HCT116 (cell line): ENCODE data around the gene LRRC73. TPM values are rescaled to one million over a fixed set of nuclear protein-coding genes. Genes with fewer than 3 reads are reported as not detected.

Source experiments
- ATAC-seq: fragments of 200-7000 bp; cut with Tn5 transposase; 2 replicates; pipeline ENCODE4 v1.9.1; 2020; ENCODE audit warnings: mild to moderate bottlenecking, moderate library complexity
- BruUV-seq: library from RNA; stranded (reverse); fragments of 400-500 nt; replicated peaks from 2 replicates; lab custom pipeline; 2021; lab: Mats Ljungman, UMichigan
- CTCF ChIA-PET: fragments of 300-600 bp; sonication (Branson Sonifier 250); formaldehyde crosslinking; loops from one replicate; lab custom pipeline; 2021; ENCODE audit warnings: antibody characterized with exemption; lab: Charles Lee
- POLR2A ChIA-PET: fragments of 300-600, 350-600 bp; sonication (Branson Sonifier 250); formaldehyde crosslinking; loops from one replicate; lab custom pipeline; 2021; ENCODE audit warnings: antibody characterized with exemption; lab: Charles Lee
- RAD21 ChIA-PET, 2 experiments: fragments of 300-600 bp; sonication (Branson Sonifier 250); formaldehyde crosslinking; loops; one replicate each; lab custom pipeline; 2023; ENCODE audit warnings: low total read pairs in 2 of 2; ENCODE audit not compliant: uncharacterized antibody in 2 of 2, unreplicated experiment in 2 of 2, low non-redundant PET in 1 of 2; lab: Charles Lee
- DNase-seq: peaks from one replicate; pipeline ENCODE4 v3.0.0-alpha.2; 2010; ENCODE audit warnings: low read depth, low spot score
- H2AFZ ChIP-seq: fragments of 200-600 bp; shearing (Covaris generic), sonication (generic); 2 replicates; pipeline ENCODE4 v1.6.1; 2017; ENCODE audit warnings: low read depth, mixed run types, mixed read lengths, antibody characterized with exemption, low read length; ENCODE audit not compliant: poor library complexity, severe bottlenecking
- H3K27ac ChIP-seq: 2 replicates; pipeline ENCODE4 v1.5.1; 2012; ENCODE audit warnings: low read depth, low read length
- H3K27me3 ChIP-seq: fragments of 200-600 bp; sonication (generic); 2 replicates; pipeline ENCODE4 v1.6.1; 2016; ENCODE audit warnings: mixed run types, low read length, mixed read lengths; ENCODE audit not compliant: insufficient read depth
- H3K36me3 ChIP-seq, 2 experiments: fragments of 200-500 bp in 1 of 2; fragments of 200-600 bp in 1 of 2; sonication (Bioruptor generic) in 1 of 2; sonication (generic) in 1 of 2; 2 replicates each; pipeline versions ENCODE4 v1.5.1 to v1.6.1; 2014 to 2016; ENCODE audit warnings: low read length in 2 of 2, inconsistent platforms in 1 of 2, mixed read lengths in 1 of 2, mixed run types in 1 of 2; ENCODE audit not compliant: insufficient read depth in 2 of 2, control insufficient read depth in 1 of 2
- H3K4me1 ChIP-seq, 2 experiments: fragments of 200-600 bp in 1 of 2; sonication (generic) in 1 of 2; 2 replicates each; pipeline versions ENCODE4 v1.5.1 to v1.6.1; 2012 to 2017; ENCODE audit warnings: low read length in 2 of 2, inconsistent platforms in 1 of 2, mild to moderate bottlenecking in 1 of 2, mixed read lengths in 1 of 2, mixed run types in 1 of 2, moderate library complexity in 1 of 2; ENCODE audit not compliant: insufficient read depth in 2 of 2, control insufficient read depth in 1 of 2
- H3K4me2 ChIP-seq: fragments of 200-600 bp; sonication (generic); 2 replicates; pipeline ENCODE4 v1.6.1; 2017; ENCODE audit warnings: mixed run types, low read length, mixed read lengths
- H3K4me3 ChIP-seq, 2 experiments: fragments of 200-600 bp in 1 of 2; sonication (generic) in 1 of 2; replicated peaks in 1 of 2; 2 replicates each; pipeline ENCODE4 v1.5.1; 2011 to 2016; ENCODE audit warnings: low read length in 2 of 2, control low read depth in 1 of 2, low read depth in 1 of 2, mild to moderate bottlenecking in 1 of 2, mixed read lengths in 1 of 2, mixed run types in 1 of 2
- H3K79me2 ChIP-seq: fragments of 200-600 bp; sonication (generic); 2 replicates; pipeline ENCODE4 v1.6.1; 2017; ENCODE audit warnings: mild to moderate bottlenecking, mixed run types, low read length, moderate library complexity, mixed read lengths; ENCODE audit not compliant: insufficient read depth
- H3K9ac ChIP-seq: fragments of 200-600 bp; sonication (generic); 2 replicates; pipeline ENCODE4 v1.6.1; 2016; ENCODE audit warnings: low read length, mixed read lengths
- H3K9me2 ChIP-seq: fragments of 200-600 bp; sonication (generic), shearing (Covaris generic); 2 replicates; pipeline ENCODE4 v1.6.1; 2017; ENCODE audit warnings: mixed run types, mild to moderate bottlenecking, moderate library complexity; ENCODE audit not compliant: insufficient read depth
- H3K9me3 ChIP-seq, 2 experiments: fragments of 200-500 bp in 1 of 2; fragments of 200-600 bp in 1 of 2; sonication (Bioruptor generic) in 1 of 2; sonication (generic) in 1 of 2; 2 replicates each; pipeline ENCODE4 v1.6.1; 2014 to 2017; ENCODE audit warnings: low read length in 2 of 2, mixed read lengths in 2 of 2, inconsistent platforms in 1 of 2, low read depth in 1 of 2, mild to moderate bottlenecking in 1 of 2, mixed run types in 1 of 2, moderate library complexity in 1 of 2; ENCODE audit not compliant: control insufficient read depth in 1 of 2, insufficient read depth in 1 of 2
- H4K20me1 ChIP-seq: fragments of 200-600 bp; sonication (generic), shearing (Covaris generic); 2 replicates; pipeline ENCODE4 v1.6.1; 2017; ENCODE audit warnings: mixed run types, mild to moderate bottlenecking, moderate library complexity; ENCODE audit not compliant: insufficient read depth
- ATF3 ChIP-seq: IDR thresholded peaks from 2 replicates; pipeline ENCODE4 v1.6.1; 2012
- CBX3 ChIP-seq: IDR thresholded peaks from 2 replicates; pipeline ENCODE4 v1.6.1; 2012; ENCODE audit warnings: low read depth
- CEBPB ChIP-seq: IDR thresholded peaks from 2 replicates; pipeline ENCODE4 v1.6.1; 2012; ENCODE audit warnings: low read depth
- EZH2 ChIP-seq: fragments of 200-600 bp; sonication (generic); IDR thresholded peaks from 2 replicates; pipeline ENCODE4 v1.6.1; 2017; ENCODE audit warnings: antibody characterized with exemption, mixed run types
- FOSL1 ChIP-seq: IDR thresholded peaks from 2 replicates; pipeline ENCODE4 v1.6.1; 2012; ENCODE audit warnings: low read depth
- JUND ChIP-seq: IDR thresholded peaks from 2 replicates; pipeline ENCODE4 v1.6.1; 2012
- POLR2AphosphoS5 ChIP-seq: IDR thresholded peaks from 2 replicates; pipeline ENCODE4 v1.6.1; 2011; ENCODE audit warnings: mild to moderate bottlenecking, low read depth, low read length, moderate library complexity
- RAD21 ChIP-seq: IDR thresholded peaks from 2 replicates; pipeline ENCODE4 v1.6.1; 2012; ENCODE audit warnings: low read depth, mild to moderate bottlenecking
- SP1 ChIP-seq: IDR thresholded peaks from 2 replicates; pipeline ENCODE4 v1.6.1; 2012; ENCODE audit warnings: low read depth
- ZFX ChIP-seq: fragments of 450-650 bp; IDR thresholded peaks from 2 replicates; pipeline ENCODE4 v1.6.1; 2017
- ZNF274 ChIP-seq: fragments of 200-500 bp; sonication (Bioruptor generic); IDR thresholded peaks from 2 replicates; pipeline ENCODE4 v1.6.1; 2014; ENCODE audit warnings: mild to moderate bottlenecking, low read depth, low read length, inconsistent platforms
- intact Hi-C: fragments of 100-400 bp; cut with micrococcal nuclease; formaldehyde crosslinking; loops from 2 replicates; pipeline ENCODE4 v1.10.0; 2022
- total RNA-seq: library from RNA; stranded (reverse); gene quantifications from one replicate; pipeline ENCODE4 v1.2.1, GENCODE V29; 2021; ENCODE audit not compliant: unreplicated experiment
- TF ChIP-seq, protein P1 (sequence below): IDR thresholded peaks from 2 replicates; pipeline ENCODE4 v1.6.1; 2012; ENCODE audit warnings: low read depth

Gene LRRC73
- total RNA-seq, 1 experiment from 2014 or later = 1.2 TPM

GRCh38 chr6:43504756-43505593 lies 5.2 kb downstream of the LRRC73 start:
- ChIA-PET RAD21 (interaction anchor here in 1 of 2 experiments (1.2 kb wide), 1 partner anchor 48 kb away, joined by 6 read pairs; no protein-coding TSS in a partner anchor), CTCF (interaction anchor here (0.6 to 3.8 kb wide), 4 partner anchors 9 to 142 kb away, joined by 3 to 31 read pairs (median 16); partner anchors contain the start of gene DLK2), POLR2A (no interaction called here)
- H3K9ac ChIP-seq = no peak overlapping the region
- no peaks in the 10 kb centered on the region for H3K79me2 ChIP-seq
- H3K4me2 ChIP-seq = no peak overlapping the region
- TSS peak; percentile 30 for BruUV-seq
- H3K27ac ChIP-seq = no peak overlapping the region
- TF ChIP-seq ATF3 = no peak
- no peak for TF ChIP-seq ZFX
- no peak for TF ChIP-seq JUND
- TF ChIP-seq POLR2AphosphoS5 = no peak
- no peak for TF ChIP-seq FOSL1
- TF ChIP-seq, protein P1, sequence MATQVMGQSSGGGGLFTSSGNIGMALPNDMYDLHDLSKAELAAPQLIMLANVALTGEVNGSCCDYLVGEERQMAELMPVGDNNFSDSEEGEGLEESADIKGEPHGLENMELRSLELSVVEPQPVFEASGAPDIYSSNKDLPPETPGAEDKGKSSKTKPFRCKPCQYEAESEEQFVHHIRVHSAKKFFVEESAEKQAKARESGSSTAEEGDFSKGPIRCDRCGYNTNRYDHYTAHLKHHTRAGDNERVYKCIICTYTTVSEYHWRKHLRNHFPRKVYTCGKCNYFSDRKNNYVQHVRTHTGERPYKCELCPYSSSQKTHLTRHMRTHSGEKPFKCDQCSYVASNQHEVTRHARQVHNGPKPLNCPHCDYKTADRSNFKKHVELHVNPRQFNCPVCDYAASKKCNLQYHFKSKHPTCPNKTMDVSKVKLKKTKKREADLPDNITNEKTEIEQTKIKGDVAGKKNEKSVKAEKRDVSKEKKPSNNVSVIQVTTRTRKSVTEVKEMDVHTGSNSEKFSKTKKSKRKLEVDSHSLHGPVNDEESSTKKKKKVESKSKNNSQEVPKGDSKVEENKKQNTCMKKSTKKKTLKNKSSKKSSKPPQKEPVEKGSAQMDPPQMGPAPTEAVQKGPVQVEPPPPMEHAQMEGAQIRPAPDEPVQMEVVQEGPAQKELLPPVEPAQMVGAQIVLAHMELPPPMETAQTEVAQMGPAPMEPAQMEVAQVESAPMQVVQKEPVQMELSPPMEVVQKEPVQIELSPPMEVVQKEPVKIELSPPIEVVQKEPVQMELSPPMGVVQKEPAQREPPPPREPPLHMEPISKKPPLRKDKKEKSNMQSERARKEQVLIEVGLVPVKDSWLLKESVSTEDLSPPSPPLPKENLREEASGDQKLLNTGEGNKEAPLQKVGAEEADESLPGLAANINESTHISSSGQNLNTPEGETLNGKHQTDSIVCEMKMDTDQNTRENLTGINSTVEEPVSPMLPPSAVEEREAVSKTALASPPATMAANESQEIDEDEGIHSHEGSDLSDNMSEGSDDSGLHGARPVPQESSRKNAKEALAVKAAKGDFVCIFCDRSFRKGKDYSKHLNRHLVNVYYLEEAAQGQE = no peak
- TF ChIP-seq ZNF274 = no peak
- no peak for TF ChIP-seq CBX3
- no peak for TF ChIP-seq EZH2
- no peak for TF ChIP-seq CEBPB
- TF ChIP-seq RAD21 = no peak
- no peak for TF ChIP-seq SP1
- intact Hi-C loops = loop anchor here (10.0 kb wide), 1 partner anchor 140 kb away; the partner anchor contains the start of gene ZNF318
- no peak overlapping the region for H3K4me3 ChIP-seq
- H3K27me3 ChIP-seq = no peaks in the 10 kb centered on the region
- no peak overlapping the region for H2AFZ ChIP-seq
- H3K36me3 ChIP-seq = peaks cover 7 to 23% of the 10 kb centered on the region in 2 experiments; a peak in 2 of 4 replicates
- no peak for ATAC-seq
- H3K9me2 ChIP-seq = no peaks in the 10 kb centered on the region
- peaks cover 6 to 16% of the 10 kb centered on the region in 2 experiments; a peak in 3 of 4 replicates for H3K4me1 ChIP-seq
- no peaks in the 10 kb centered on the region for H4K20me1 ChIP-seq
- no peak for DNase-seq
- H3K9me3 ChIP-seq = no peaks in the 10 kb centered on the region
